Myocyte (in vitro differentiated cells): ENCODE data around the gene MPC1. TPM values are rescaled to one million over a fixed set of nuclear protein-coding genes. Genes with fewer than 3 reads are reported as not detected.
"Not testable (repeated sequence)": the region's sequence is repeated elsewhere in the genome, so short reads cannot be mapped to it uniquely, and the experiment has no call there.

ENCODE experiments used
- DNase-seq: peaks from one replicate; pipeline ENCODE4 v3.0.0-alpha.2; 2012; ENCODE audit warnings: low read depth
- total RNA-seq: library from RNA; depleted of rRNA; stranded (reverse); fragments of >200 nt; gene quantifications from 2 replicates; pipeline ENCODE4 v1.2.3, GENCODE V29; 2014

The MPC1 gene
- total RNA-seq, 1 donor from 2014 or later, result 85.5 TPM

DNA sequence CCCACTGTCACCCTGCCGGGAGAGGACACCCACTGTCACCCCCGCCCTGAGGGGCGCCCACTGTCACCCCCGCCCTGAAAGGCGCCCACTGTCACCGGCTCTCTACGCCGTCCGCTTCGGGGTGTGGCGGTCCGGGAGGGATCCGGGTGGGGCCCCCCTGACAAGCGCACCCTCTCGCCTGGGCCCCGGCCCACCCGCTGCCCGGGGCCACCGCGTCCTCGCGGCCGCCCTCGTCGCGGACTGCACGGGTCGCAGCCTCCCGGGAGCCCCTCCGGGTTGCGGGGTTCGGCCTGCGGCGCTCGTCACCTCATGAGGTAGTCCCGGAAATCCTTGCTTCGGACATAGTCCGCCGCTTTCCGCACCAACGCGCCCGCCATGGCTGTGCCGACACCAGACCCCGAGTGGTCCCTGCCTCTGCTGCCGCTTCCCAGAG lies 224 bp downstream of the MPC1 start:
- no peak for DNase-seq

DNA sequence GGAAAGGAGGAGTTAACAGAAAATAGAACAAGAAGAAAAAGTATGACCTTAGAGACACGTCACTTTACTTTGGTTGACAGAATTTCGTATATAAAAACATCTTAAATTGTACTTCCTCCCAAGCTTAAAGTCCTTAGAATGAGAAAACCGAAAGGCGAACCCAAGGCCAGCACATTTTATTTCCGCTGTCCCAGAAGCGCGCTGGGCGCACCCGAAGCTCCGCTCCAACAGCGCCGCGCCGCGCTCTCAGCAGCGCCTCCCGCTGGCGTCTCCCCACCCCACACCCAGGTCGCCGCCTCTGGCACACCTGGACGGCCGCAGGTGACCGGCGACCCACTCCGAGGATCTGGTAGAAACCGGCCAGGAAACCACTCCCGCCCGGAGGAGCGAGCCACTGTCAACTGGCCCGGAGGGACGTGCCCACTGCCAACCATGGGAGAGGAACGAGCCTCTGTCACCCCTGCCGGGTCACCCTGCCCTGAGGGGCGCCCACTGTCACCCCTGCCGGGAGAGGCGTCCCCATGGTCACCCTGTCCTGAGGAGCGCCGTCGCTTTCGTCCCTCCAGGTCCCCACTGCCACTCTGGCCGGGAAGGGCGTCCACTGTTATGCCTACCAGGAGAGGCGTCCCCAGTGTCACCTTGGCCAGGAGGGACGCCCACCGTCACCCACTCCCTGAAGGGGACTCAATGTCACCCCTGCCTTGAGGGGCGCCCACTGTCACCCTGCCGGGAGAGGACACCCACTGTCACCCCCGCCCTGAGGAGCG lies 824 bp downstream of the MPC1 start:
- DNase-seq, result peak; percentile 59

DNA sequence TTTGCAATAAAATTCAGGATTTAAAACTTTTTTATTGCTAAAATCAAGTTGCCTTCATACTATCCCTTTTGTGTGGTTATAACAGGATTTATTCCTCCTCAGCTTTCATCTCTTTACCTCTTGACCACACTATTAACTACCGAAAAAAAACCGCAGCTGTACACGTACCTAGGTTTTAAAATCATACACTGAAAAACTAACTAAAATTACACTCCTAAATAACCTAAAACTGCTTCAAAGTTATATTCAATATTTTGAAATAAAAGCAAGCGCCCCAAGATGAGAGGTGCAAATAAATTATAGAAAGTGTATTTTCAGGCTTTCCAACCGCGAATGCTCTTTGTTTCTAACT lies 1.4 kb downstream of the MPC1 start:
- DNase-seq, result no peak

DNA sequence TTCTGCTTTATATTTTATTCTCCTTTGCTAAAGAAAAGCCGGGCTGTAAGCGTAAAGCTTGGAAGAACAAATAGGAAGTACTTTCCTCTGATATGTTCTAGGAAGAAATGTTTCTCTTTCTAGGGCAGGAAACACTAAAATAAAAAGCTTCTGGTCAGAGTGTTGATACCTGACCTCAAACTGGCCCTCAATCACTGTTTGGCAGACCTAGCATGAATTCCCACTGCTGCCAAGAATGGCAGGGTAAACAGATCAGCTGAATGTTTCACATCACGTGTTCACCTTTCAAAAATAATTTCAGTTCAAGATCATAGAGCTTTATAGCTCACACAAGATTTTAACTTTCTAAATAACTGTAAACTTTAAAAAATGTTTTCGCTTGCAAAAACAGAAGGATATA lies 2.9 kb downstream of the MPC1 start:
- DNase-seq, result no peak

DNA sequence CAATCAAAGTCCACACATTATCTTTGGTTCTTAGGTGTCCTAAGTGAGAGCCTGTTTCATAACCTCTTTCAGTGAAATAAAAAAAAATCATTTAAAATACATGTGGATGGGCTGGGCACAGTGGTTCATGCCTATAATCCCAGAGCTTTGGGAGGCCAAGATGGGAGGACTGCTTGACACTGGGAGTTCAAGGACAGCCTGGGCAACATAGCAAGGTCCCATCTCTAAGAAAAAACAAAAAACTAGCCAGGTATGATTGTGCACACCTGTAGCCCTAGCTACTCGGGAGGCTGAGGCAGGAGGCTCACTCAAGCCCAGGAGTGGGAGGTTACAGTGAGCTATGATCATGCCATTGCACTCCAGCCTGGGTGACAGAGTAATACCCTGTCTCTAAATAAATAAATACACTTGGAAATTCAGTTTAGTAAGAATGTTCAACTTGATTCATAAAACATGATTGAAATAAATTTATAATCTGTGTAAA lies 3.6 kb downstream of the MPC1 start:
- DNase-seq, result no peak

DNA sequence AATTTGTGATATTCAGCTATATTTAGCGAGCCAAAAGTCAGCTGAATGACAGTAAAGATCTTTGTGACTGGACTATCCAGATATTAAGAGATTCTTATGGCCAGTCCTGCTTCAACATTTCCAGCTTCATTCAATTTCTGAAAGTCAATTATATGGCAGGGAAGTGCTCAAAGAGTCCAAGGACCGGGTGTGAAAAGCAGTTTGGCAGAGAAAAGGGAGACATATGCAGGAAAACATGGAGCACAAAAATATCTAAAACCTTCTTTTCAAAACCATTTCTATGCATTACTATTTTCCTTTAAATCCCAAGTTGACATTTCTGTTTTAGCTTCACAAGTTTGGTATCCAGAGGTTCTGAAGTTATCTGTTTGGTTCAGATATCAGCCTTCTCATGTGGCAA lies 5.0 kb downstream of the MPC1 start:
- no peak for DNase-seq

DNA sequence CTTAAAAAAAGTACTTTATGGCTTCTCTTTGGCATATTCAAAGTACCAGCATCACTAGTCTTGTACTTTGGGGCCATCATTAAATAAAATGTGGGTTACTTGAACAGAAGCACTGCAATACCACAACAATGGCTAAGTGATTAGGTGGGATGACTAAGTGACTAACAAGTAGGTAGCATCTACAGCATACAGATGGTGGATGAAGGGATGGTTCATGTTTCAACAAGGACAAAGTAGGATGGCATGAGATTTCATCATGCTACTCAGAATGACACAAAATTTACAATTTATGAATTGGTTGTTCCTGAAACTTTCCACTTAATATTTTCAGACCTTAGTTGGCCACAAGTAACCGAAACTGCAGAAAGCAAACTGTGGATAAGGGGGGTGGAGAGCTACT lies 7.7 kb downstream of the MPC1 start:
- DNase-seq, result no peak

DNA sequence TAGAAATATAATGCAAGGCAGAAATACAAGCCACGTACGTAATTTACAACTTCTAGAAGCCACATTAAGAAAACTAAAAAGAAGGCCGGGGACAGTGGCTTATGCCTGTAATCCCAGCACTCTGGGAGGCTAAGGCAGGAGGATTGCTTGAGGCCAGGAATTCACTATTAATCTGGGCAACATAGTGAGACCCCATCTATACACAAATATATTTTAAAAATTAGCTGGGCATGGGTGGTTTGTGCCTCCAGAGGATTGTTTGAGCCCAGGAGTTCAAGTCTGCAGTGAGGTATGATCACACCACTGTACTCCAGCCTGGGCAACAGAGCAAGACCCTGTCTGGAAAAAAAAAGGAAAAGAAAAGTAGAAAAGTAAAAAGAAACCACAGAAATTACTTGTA lies 12.3 kb downstream of the MPC1 start:
- DNase-seq, result no peak

DNA sequence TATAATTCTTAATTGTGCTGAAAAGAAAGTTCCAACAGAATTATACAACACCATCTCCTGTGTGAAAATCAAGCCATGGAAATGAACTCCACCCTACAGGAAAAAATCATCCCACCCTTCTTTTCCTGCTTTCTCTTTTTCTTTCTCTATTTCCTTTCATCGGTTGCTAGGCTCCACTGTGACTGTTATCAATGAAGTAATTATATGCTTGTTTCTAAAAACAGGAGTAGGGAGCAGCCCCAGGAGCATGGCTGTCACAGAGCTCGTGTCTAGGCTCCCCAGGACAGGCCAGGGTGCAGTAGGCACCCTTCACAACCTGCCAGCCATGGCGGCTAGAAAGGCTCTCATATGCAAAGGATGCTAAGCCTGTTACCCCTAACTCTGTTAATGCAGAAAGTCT lies 13.0 kb downstream of the MPC1 start:
- DNase-seq, result no peak

DNA sequence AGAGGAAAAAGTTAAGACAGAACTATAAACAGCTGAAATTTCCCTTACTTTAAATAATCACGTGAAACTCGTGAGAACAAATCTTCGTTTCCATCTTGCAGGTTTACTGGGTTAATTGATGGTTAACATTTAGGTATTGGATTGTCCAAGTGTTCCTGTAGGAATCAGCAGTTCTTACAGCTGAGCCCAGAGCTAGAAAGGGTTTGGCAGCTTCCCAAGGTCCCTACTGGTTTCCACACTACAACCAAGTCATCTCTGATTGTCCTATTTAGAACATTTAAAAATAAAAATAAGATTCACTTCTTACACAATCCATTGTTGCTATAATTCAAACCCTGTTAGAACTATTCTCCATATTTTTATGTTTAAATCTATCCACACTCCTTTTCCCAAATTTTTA lies 15.8 kb downstream of the MPC1 start:
- peak; percentile 41 for DNase-seq

DNA sequence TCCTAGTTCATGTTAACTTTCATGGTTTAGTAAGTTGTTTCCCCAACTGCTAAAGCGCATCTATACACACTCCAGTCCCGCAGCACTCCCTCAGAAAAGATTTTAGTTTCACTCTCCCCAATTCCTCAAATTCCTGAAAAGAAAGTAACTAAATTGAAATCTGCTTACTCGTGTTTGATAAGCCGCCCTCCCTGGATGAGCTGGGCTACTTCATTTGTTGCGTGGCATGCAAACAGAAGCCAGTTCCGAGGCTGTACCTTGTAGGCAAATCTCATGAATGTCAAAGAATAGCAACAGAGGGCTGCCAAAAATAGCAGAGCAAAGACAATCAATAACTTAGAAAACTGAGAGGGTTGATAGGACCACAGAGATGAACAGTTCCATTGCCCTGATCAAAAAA lies 16.9 kb downstream of the MPC1 start:
- peak; percentile 5 for DNase-seq

DNA sequence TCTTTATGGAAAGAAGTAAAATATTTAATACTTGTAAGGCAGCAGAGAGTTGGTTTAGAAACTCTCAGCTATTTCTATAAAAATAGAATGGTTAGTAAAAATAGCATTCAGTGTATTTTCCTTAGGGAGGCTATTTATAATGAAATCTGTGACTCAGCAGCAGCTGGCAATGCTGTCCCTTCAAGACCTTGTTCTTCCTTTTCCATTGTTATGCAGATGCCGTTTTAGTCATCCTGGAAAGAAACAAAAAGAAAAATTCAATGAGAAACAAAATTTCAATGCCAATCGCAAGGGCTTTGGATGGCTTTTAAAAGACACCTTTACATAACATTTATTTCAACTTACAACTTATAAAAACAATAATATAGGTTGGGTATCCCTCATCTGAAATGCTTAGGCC lies 17.5 kb downstream of the MPC1 start:
- peak; percentile 82 for DNase-seq

DNA sequence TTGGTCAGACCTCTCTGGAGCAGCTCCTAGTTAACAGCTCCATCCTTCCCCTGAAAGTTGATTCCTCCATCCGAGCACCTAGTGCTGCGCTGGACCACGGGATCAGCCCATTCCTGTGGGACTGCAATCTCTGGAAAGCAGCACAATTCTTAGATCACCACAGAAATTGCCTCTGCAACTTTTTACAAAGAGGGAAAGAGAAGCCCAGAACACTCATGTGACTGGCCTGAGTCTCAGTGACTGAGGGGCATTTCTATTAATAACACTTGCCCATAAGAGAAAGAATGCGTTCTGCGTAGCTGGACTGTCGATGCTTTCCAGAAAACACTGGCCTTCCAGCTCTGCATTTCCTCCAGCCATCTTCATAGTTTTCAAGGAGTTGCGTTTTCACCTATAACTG lies 18.3 kb downstream of the MPC1 start:
- peak; percentile 70 for DNase-seq

DNA sequence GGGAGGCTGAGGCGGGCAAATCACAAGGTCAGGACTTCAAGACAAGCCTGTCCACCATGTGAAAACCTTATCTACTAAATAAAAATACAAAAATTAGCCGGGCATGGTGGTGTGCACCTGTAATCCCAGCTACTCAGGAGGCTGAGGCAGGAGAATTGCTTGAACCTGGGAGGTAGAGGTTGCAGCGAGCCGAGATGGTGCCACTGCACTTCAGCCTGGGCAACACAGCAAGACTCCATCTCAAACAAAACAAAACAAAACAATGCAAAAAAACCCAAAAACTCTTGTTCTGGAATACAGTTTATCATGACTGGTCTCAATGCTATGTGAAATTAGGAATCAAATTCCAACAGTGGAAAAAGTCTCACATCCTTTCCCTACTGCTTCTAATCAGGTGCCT lies 20.3 kb downstream of the MPC1 start:
- not testable (repeated sequence) for DNase-seq

DNA sequence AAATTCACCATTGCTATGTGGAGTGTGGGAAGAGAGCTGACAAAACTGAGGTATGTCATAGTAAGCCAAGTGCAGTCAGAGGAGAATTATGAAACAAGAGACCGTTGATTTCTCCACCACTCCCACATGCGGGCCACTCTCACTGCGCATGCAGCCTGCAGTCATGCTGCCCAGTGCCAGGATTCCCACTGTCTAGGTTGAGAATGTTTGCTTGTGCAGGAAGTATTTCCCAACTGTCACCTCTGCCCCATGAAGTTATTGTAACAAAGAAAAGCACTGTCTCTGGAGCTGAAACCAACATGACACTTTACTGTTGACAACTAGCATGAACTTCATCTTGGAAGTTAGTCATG lies 21.7 kb downstream of the MPC1 start:
- peak; percentile 79 for DNase-seq

DNA sequence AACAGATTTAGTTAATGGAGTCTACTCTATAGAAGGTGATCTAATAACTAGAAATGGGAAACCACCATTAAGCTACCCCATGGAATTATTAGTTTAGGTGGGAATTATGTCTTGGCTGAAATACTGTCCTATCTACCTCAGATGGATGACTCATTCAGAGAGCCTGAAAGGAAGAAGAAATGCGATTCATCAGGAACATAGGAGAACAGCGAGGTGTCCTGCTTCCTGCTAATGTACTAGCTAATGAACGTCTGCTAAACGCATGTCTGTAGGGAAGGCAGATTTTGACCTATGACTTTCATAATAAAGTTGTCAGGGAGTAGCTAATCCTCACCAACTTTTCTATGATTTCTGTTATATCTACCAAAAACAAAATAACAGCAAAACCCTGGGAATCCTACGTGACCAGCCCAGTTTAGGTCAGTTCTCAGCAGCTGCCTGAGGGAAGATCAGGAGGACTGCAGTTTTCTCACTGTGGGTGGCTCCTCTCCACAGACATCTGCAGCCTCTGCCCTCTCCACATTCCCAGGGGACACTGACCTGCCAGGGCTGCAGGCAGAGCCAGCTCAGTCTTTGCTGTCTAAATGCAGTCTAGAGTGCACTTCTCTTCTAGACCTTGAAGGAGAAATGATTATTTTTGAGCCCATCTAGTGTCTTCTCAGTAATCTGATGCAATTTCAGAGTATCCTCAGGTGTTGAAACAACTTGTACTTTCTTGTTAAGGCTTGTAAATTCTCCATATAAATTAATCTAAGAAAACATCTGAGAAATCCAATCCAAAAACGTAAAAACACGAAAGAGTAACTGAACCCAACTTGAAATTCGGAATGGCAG lies 22.3 kb downstream of the MPC1 start:
- peak; percentile 90 for DNase-seq

DNA sequence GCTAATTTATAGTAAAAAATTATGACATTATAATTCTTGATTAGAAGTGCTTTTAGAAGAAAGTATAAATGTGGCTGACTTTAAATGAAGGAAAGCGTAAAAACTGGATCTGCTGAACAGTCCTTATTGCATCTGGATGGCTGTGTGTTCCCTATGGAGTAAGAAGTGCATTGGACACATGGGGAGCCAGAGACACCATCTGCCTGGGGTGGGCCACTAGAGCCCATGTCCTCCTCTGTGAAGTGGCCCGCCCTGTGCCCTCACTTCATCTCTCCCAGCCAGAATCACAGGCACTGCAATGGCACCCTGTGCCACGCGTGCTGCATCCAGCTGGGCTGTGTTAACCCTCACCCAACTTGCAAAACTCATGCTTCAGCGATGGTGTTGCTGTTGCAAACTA lies 27.2 kb downstream of the MPC1 start:
- DNase-seq, result no peak

DNA sequence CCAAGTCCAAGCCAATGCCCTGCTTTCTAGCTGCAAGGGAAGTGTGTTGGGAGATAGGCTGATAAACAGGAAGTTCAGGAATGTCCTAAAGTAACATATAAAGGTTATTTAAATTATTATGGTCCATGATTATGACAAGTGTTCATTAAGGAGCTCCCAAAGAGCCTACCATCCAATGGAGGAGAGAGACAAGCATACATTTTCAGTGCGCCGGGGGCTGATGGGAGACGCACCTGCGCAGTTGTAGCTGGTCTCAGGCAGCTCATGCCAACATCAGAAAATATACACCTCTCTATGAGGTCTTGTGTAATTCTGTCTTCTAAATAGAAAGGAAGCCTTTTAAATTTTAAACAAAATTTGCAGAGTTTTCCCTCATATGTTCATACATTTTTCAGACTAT lies 27.8 kb downstream of the MPC1 start:
- no peak for DNase-seq

DNA sequence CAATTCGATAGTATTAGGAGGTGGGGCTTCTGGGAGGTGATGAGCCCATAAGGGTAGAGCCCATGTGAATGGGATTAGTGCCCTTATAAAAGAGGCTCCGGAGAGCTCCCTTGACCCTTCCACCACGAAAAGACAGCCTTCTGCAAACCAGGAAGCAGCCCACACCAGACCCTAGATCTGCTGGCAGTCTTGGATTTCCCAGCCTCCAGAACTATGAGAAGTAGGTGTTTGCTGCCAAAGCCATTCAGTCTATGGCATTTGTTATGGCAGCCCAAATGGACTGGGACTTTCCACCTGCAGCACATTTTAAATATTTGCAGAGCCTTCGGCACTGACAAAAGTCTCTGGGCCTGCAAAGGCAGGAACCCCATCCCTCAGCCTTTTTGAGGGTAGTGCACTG lies 28.6 kb downstream of the MPC1 start:
- DNase-seq, result no peak

DNA sequence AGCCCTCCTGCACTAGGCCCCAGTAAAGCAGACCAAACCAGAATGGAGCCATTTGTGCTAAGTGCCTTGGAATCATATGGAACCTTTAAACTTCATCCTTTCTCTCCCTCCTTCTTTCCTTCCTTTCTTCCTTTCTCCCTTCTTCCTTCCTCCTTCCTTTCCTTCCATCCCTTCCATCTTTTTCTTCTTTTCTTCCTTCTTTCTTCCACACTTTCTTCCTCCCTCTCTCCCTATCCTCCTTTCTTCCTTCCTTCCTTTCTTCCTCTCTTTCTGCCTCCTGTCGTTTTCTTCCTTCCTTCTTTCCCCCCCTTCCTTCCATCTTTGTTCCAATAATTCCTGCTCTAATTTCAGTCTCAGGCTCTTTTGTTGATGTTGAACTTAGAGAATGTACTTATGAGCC lies 29.2 kb downstream of the MPC1 start:
- DNase-seq, result no peak

DNA sequence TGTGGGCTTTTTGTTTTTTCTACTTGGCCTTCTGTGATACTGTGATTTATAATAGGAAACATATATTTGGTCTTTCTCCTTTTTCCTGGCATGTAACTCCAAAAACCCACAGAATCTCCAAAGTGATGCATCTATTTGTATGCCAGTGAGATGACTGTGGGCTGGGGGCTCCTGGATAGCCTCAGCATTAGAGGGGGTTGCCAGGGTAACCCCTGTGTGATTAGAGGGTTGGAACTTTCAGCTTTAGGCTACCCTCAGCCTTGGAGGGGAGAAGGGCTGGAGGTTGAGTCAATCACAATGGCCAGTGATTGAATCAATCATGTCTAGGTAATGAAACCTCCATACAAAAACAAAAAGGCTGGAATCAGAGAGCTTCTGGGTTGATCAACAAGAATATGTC lies 29.8 kb downstream of the MPC1 start:
- DNase-seq, result no peak

DNA sequence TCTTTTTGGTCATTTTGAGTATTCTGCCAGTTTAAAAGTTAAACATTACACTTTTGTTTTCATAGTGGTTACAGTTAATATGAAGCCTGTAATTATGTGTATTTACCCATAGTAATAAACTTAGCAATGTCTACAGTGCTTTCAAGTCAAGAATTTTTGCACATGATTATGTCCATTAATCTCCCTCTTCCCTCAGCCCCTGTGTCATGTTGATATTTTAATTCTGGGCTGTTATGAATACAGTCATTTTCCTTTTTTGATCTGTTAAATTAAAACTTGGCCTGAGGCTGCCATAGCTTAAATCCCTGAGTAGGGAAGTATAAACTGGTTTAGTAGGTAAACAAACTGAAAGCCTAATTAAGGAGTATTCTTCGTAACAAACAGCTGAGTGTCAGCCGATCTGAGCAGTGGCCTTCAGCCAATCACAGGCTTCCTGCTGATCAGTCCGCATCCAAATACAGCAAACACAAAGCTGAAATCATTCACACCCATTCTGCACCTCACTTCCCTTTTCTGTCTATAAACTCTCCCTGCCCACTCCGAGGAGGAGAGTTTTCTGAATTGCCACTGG lies 30.9 kb downstream of the MPC1 start:
- peak; percentile 35 for DNase-seq
